GM10266 (cell line): Measurements from ENCODE around the gene PNPLA6.

Experiments
- DNase-seq: peaks from one replicate; pipeline ENCODE4 v3.0.0; 2012; ENCODE audit errors: extremely low spot score
- CTCF ChIP-seq: IDR thresholded peaks from 2 replicates; pipeline ENCODE4 v1.5.1; 2012; ENCODE audit warnings: mild to moderate bottlenecking, low read depth; ENCODE audit not compliant: control insufficient read depth, insufficient read depth; ENCODE audit errors: missing control alignments

PNPLA6 gene

GRCh38 chr19:7535047-7535997 lies at the start of gene PNPLA6:
Gene PNPLA6, plus strand, starts transcription at chr19:7535717. Its CDS starts 72 bp downstream, at chr19:7535789.
- DNase-seq: peak; percentile 96
- no peak for TF ChIP-seq CTCF

- TF ChIP-seq CTCF: no peak
- DNase-seq: no peak
Measured at GRCh38 chr19:7486923-7487322, 48.6 kb upstream of the PNPLA6 start.

- TF ChIP-seq CTCF: no peak
- peak; percentile 99 for DNase-seq
Measured at GRCh38 chr19:7488736-7489353, 46.7 kb upstream of the PNPLA6 start, which contains the start of gene PEX11G. Gene PEX11G, minus strand, starts transcription at chr19:7489035. Its CDS starts 25 bp downstream, at chr19:7489010.

GRCh38 chr19:7489609-7490044 lies 45.9 kb upstream of the PNPLA6 start:
- no peak for TF ChIP-seq CTCF
- DNase-seq: no peak

- no peak for TF ChIP-seq CTCF
- no peak for DNase-seq
Measured at GRCh38 chr19:7492142-7492541, 43.4 kb upstream of the PNPLA6 start.

- DNase-seq: no peak
- no peak for TF ChIP-seq CTCF
Measured at GRCh38 chr19:7492558-7492957, 43.0 kb upstream of the PNPLA6 start.
